Osteocyte (in vitro differentiated cells): Measurements from ENCODE around the gene ZFHX2. TPM values are rescaled to one million over a fixed set of nuclear protein-coding genes. Genes with fewer than 3 reads are reported as not detected.

ENCODE experiments used
- DNase-seq: peaks from one replicate; pipeline ENCODE4 v3.0.0; 2021; ENCODE audit warnings: mixed read lengths; ENCODE audit not compliant: unreplicated experiment; ENCODE audit errors: extremely low spot score
- H3K27ac Mint-ChIP-seq: one replicate; pipeline ENCODE4 v1.8.0; 2021; ENCODE audit warnings: mild to moderate bottlenecking, mixed read lengths; ENCODE audit not compliant: unreplicated experiment
- H3K27me3 Mint-ChIP-seq: one replicate; pipeline ENCODE4 v1.8.0; 2021; ENCODE audit warnings: mixed read lengths; ENCODE audit not compliant: unreplicated experiment
- H3K36me3 Mint-ChIP-seq: one replicate; pipeline ENCODE4 v1.8.0; 2021; ENCODE audit warnings: mixed read lengths; ENCODE audit not compliant: unreplicated experiment
- H3K4me1 Mint-ChIP-seq: one replicate; pipeline ENCODE4 v1.8.0; 2021; ENCODE audit warnings: mixed read lengths; ENCODE audit not compliant: unreplicated experiment
- H3K4me3 Mint-ChIP-seq: one replicate; pipeline ENCODE4 v1.8.0; 2021; ENCODE audit warnings: mild to moderate bottlenecking, moderate library complexity, mixed read lengths; ENCODE audit not compliant: unreplicated experiment
- H3K9me3 Mint-ChIP-seq: one replicate; pipeline ENCODE4 v1.8.0; 2021; ENCODE audit warnings: mixed read lengths; ENCODE audit not compliant: unreplicated experiment
- CTCF ChIP-seq: fragments of 200-600 bp; sonication (generic); IDR thresholded peaks from 2 replicates; pipeline ENCODE4 v1.5.0; 2021; ENCODE audit warnings: antibody characterized with exemption, mild to moderate bottlenecking, moderate library complexity
- total RNA-seq: library from RNA; stranded (reverse); gene quantifications from 2 replicates; pipeline ENCODE4 v1.2.1, GENCODE V29; 2021

Gene ZFHX2
- total RNA-seq, 1 donor from 2014 or later, result 5.7 TPM

DNA sequence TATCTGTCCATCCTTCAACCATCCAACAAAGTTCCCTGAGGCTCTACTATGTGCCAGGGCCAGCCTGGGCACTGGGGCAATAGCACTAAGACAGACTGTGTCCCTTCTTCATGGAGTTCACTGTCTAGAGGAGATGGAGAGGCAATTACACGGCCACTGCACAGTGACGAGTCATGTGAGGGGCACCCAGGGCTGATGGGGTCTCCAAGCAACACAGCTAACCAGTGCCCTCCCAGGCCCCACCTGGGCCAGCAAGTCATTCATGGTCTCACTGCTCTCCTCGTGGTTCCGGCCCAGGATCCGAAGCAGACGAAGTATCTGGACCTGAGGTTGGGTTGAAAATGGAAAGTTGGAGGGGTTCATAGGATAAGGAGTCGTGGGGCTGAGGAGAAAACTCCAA, 13.3 kb upstream of the ZFHX2 start:
- no peak for TF ChIP-seq CTCF
- no peak overlapping the region for H3K4me3 Mint-ChIP-seq
- peaks cover 23% of the 10 kb centered on the region for H3K4me1 Mint-ChIP-seq
- H3K36me3 Mint-ChIP-seq, result peaks cover 4% of the 10 kb centered on the region
- H3K9me3 Mint-ChIP-seq, result no peaks in the 10 kb centered on the region
- H3K27me3 Mint-ChIP-seq, result peaks cover 2% of the 10 kb centered on the region
- H3K27ac Mint-ChIP-seq, result no peak overlapping the region
- no peak for DNase-seq

DNA sequence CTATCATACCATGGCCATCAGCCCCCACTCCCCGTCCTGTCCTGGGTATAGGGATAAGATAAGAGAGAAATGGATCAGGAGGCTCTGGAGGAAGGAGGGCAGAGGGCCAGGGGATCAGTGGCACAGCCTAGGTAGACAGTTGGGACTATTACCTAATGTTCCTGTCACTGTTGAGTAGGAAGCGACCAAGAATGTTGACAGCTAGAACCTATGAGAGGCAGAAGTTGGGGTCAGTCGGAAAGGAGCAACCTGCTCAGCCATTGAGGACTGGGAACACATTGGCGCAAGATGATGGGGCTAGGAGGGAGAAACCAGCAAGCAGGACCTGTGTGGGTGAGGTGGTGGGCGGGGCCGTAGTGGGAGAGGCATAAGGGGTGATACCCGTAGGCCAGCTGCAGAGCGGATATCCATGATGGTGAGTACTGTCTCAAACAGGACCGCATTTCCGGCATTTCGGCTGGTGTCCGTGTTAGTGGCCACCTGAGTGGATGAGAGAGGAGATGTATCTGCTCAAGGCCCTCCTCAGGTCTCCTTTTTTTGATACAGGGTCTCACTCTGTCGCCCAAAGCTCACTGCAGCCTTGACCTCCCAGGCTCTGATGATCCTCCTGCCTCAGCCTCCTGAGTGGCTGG, 12.7 kb upstream of the ZFHX2 start:
- DNase-seq, result no peak
- Mint-ChIP-seq H3K4me1 (peaks cover 23% of the 10 kb centered on the region), H3K9me3 (no peaks in the 10 kb centered on the region), H3K27me3 (peaks cover under 1% of the 10 kb centered on the region), H3K4me3 (no peak overlapping the region), H3K36me3 (peaks cover 4% of the 10 kb centered on the region), H3K27ac (no peak overlapping the region)
- TF ChIP-seq CTCF, result no peak

GRCh38 chr14:23563473-23564180, 12.1 kb upstream of the ZFHX2 start:
- Mint-ChIP-seq H3K27me3 (no peaks in the 10 kb centered on the region), H3K9me3 (no peaks in the 10 kb centered on the region), H3K27ac (no peak overlapping the region), H3K4me3 (no peak overlapping the region), H3K36me3 (peaks cover 4% of the 10 kb centered on the region), H3K4me1 (peaks cover 18% of the 10 kb centered on the region)
- DNase-seq, result no peak
- TF ChIP-seq CTCF, result no peak

GRCh38 chr14:23562822-23563472, 11.4 kb upstream of the ZFHX2 start:
- DNase-seq, result no peak
- Mint-ChIP-seq H3K4me3 (no peak overlapping the region), H3K4me1 (peaks cover 17% of the 10 kb centered on the region)

More at GRCh38 chr14:23562822-23563472, 11.4 kb upstream of the ZFHX2 start:
- Mint-ChIP-seq H3K36me3 (peaks cover 4% of the 10 kb centered on the region), H3K27ac (no peak overlapping the region), H3K27me3 (no peaks in the 10 kb centered on the region), H3K9me3 (no peaks in the 10 kb centered on the region)
- TF ChIP-seq CTCF, result peak; percentile 90
